HG03520 (cell line): ENCODE data around the gene SEMA4A.
A peak's percentile ranks its signal among the peaks of the same experiment; 100 is the strongest.
"Not testable (repeated sequence)": the region's sequence is repeated elsewhere in the genome, so short reads cannot be mapped to it uniquely, and the experiment has no call there.

Experiments used
- ATAC-seq: cut with Tn5 transposase; IDR thresholded peaks from one replicate; pipeline ENCODE4 v1.9.1; 2021; ENCODE audit warnings: mild to moderate bottlenecking, moderate library complexity; ENCODE audit not compliant: unreplicated experiment

Gene SEMA4A

DNA sequence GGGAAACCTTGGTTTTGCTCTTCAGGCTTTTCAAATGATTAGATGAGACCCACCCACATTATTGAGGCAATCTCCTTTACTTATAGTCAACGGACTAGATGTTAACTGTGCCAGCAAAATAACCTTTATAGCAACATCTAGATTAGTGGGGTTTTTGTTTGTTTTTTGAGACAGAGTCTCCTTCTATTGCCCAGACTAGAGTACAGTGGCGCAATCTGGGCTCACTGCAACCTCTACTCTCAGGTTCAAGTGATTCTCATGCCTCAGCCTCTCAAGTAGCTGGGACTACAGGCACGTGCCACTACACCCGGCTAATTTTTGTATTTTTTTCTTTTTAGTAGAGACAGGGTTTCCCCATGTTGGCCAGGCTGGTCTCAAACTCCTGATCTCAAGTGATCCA lies 36.9 kb downstream of the SEMA4A start:
- ATAC-seq: not testable (repeated sequence)

DNA sequence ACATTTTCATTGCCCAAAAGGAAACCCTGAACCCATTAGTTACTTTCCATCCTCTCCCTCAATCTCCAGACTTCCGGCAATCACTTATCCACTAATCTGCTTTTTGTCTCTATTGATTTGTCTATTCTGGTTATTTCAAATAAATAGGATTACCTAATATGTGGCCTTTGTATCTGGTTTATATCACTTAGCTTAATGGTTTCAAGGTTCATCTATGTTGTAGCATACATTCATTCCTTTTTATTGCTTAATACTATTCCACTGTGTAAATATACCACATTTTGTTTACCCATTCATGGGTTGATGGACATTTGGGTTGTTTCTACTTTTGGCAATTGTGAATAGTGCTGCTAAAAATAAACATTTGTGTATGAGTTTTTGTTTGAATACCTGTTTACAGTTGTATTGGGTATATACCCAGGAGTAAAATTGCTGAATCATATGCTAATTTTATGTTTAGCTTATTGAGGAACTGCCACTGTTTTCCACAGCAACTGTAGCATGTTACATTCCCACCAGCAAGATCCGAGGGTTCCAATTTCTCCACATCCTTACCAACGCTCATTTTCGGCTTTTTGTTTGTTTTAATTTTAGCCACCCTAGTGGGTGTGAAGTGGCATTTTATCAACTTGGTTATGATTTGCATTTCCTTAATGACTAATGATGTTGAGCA lies 38.0 kb downstream of the SEMA4A start:
- no peak for ATAC-seq

DNA sequence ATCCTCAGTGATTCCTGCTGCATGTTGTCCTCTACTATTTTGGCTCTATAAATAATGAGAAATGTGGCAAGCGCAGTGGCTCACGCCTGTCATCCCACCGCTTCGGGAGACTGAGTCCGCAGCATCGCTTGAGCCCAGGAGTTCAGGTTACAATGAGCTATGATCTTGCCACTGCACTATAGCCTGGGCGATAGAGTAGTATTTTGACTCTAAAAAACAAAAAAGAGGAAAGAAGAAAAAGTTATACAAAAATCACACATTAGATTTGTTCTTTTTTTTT lies 39.8 kb downstream of the SEMA4A start:
- ATAC-seq: no peak

GRCh38 chr1:156193488-156194299 lies 40.3 kb downstream of the SEMA4A start, which contains the start of gene SLC25A44:
Gene SLC25A44 (plus strand): TSS chr1:156194104. CDS start chr1:156199848, 5,744 bp downstream.
- peak; percentile 90 for ATAC-seq

DNA sequence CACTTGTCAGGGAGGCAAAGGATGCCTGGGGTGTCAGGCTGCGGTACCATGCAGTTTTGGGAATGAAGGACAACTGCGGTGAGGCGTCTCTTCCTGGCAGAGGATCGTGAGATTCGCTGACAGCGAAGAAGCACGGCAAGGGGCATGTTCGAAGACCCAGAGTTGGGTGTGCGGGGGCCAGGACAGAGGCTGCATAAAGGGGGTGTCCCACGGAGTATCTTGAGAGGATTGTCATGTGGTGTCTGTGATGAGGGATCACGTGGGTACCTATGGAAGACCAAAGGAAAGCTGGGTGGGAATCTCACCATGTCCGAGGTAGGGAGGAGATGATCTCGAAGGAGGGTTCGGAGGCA lies 40.9 kb downstream of the SEMA4A start:
- ATAC-seq: peak; percentile 4

- no peak for ATAC-seq
These were observed 42.5 kb downstream of the SEMA4A start for GRCh38 chr1:156195853-156196252.

- no peak for ATAC-seq
These were observed 43.1 kb downstream of the SEMA4A start for GRCh38 chr1:156196445-156196844.

DNA sequence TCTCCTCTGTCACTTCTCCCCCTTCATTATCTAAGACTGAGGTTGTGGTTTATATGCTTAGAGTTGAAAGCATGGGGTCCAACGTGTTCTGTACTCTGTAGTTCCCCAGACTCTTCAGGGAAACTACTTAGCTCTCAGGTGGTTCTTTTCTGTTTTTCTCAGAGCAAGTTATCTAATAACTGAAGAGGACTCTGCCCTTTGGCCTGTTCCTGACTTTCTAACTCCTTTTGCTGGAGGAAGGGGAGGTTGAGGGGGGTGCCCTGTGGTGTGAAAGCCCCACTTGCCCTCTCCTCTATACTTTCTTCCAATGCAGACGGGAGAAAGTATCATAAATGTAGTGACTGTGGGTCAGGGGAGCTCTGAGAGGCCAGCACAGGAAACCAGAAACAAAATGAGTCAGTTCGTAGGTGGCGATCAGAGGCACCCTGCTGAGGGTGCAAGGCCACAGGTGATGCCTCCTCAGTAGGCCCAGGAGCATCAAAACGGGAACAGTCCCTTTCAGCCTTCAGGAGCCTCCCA lies 45.5 kb downstream of the SEMA4A start:
- ATAC-seq: no peak

GRCh38 chr1:156200044-156200443 lies 46.7 kb downstream of the SEMA4A start:
- ATAC-seq: no peak

GRCh38 chr1:156203331-156203730 lies 49.9 kb downstream of the SEMA4A start:
- no peak for ATAC-seq

- no peak for ATAC-seq
These were observed 51.3 kb downstream of the SEMA4A start for GRCh38 chr1:156204686-156205085.

GRCh38 chr1:156211243-156211642 lies 57.9 kb downstream of the SEMA4A start:
- no peak for ATAC-seq

- ATAC-seq: no peak
These were observed 58.7 kb downstream of the SEMA4A start for GRCh38 chr1:156212130-156212529.

DNA sequence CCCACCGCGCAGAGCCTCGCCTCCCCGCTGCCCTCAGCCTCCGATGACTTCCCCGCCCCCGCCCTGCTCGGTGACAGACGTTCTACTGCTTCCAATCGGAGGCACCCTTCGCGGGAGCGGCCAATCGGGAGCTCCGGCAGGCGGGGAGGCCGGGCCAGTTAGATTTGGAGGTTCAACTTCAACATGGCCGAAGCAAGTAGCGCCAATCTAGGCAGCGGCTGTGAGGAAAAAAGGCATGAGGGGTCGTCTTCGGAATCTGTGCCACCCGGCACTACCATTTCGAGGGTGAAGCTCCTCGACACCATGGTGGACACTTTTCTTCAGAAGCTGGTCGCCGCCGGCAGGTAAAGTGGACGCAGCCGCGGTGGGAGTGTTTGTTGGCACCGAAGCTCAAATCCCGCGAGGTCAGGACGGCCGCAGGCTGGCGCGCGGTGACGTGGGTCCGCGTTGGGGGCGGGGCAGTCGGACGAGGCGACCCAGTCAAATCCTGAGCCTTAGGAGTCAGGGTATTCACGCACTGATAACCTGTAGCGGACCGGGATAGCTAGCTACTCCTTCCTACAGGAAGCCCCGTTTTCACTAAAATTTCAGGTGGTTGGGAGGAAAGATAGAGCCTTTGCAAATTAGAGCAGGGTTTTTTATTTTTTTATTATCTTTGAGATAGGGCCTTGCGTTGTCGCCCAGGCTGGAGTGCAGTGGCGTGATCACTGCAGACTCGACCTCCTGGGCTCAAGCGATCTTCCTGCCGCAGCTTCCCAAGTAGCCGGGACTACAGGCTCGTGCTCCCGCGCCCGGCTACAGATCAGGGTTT lies 59.7 kb downstream of the SEMA4A start, which contains the start of gene PMF1:
Gene PMF1 (plus strand): TSS at position 175 of the 811 bp plus-strand sequence. CDS start 9 bp downstream, at position 184.
- ATAC-seq: peak; percentile 83

GRCh38 chr1:156213644-156213966 lies 60.2 kb downstream of the SEMA4A start:
- no peak for ATAC-seq

DNA sequence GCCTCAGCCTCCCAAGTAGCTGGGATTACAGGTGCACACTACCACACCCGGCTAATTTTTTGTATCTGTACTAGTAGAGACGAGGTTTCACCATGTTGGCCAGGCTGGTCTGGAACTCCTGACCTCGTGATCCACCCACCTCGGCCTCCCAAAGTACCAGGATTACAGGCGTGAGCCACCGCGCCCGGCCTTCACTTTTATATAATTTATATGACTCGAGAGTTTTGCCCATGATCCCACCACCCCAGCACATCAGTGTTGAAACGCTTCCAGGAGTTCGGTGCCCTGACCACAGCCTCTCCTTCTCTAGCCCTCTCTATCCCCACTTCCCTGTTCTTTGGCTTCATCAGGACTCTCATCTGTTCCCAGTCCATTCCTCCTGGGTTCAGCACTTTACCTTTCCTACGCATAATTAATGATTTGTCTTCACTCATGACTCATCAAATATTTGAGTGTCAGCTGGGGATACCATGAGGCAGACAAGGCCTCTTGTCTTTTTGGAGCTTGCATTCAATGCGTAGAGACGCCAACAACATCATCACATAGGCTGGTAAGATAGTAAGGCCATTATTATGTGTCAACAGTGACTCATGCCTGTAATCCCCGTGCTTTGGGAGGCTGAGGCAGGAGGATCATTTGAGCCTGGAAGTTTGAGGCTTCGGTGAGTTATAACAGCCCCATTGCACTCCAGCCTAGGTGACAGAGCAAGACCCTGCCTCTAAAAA lies 60.8 kb downstream of the SEMA4A start:
- no peak for ATAC-seq

- not testable (repeated sequence) for ATAC-seq
These were observed 63.1 kb downstream of the SEMA4A start for GRCh38 chr1:156216361-156217086.

- no peak for ATAC-seq
These were observed 64.5 kb downstream of the SEMA4A start for GRCh38 chr1:156217871-156218270.

DNA sequence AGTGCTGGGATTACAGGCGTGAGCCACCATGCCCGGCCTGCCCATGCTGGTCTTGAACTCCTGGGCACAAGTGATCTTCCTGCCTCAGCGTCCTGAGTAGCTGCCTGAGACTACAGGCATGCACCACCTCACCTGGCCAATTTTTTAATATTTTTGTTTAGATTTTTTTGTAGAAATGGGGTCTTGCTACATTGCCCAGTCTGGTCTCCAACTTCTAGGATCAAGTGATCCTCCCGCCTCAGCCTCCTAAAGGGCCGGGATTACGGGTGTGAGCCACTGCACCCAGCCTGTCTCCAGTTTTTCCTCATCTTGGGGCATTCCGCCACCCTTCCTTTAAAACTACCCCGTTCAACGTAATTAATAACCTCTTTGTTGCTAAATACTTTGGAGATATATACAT lies 66.8 kb downstream of the SEMA4A start:
- no peak for ATAC-seq

DNA sequence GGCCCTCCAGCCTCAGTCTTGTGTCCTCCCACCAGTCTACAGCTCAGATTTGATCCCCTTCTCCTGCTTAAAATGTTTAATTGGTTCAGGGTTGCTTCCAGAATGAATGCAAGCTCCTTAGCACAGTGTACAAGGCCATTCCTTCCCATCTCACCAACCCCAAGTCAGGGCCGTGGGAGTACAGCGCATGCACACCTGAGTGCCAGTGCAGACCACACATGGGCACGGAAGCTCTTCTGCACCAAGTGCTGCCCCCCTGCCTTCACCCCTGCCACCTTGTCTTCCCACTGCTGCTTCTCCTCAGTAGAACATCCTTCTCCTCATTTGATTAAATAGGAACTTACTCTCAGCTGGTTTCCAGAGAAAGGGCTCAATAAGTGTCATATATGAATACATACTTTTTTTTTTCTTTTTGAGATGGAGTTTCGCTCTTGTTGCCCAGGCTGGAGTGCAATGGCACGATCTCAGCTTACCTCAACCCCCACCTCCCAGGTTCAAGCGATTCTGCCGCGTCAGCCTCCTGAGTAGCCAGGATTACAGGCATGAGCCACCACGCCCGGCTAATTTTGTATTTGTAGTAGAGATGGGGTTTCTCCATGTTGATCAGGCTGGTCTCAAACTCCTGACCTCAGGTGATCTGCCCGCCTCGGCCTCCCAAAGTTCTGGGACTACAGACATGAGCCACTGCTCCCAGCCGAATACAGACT lies 68.8 kb downstream of the SEMA4A start:
- no peak for ATAC-seq
